GM18858 (cell line): ENCODE results near the gene COL9A3.

Source experiments
- ATAC-seq: cut with Tn5 transposase; IDR thresholded peaks from one replicate; pipeline ENCODE4 v1.9.1; 2021; ENCODE audit not compliant: unreplicated experiment

The COL9A3 gene

DNA sequence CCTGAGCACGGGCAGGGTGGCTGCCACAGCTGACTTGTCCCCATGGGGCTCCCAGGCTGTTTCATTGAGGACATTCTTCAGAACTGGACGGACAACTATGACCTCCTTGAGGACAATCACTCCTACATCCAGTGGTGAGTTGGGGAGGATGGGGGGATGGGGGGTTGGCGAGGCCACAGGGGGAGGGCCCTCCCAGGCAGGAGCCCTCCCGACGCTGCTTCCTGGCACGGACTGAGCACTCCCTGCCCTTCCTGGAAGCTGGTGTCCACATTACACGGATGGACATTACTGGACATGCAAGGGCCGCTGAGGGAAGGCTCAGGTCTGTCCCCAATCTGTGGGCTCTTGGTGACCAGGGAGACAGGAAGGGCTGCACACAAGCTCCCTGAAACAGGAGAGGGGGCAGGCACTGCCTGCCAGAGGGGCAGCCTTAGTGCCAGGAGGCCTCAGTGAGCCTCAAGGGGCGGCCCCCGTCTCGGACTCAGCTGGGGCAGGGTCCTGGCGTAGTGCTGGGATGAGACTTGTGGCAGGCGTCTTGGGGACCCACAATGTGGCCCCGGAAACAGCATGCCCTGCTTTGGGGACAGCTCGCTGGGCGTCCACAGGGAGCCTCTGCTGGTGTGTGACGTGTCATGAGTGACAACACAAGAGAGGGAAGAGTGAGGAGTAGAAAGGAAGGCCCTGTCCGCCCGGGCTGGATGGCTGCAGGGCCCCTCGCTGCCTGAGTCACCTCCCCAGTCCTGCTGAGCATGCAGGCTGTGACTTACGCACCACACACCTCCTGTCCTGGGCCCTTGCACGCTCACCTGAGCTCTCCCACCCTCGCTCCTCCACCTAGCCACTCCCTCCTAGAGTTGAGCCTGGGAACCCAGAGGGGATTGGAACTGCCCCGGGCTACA is 7.1 kb upstream of the COL9A3 start:
- ATAC-seq: no peak

DNA sequence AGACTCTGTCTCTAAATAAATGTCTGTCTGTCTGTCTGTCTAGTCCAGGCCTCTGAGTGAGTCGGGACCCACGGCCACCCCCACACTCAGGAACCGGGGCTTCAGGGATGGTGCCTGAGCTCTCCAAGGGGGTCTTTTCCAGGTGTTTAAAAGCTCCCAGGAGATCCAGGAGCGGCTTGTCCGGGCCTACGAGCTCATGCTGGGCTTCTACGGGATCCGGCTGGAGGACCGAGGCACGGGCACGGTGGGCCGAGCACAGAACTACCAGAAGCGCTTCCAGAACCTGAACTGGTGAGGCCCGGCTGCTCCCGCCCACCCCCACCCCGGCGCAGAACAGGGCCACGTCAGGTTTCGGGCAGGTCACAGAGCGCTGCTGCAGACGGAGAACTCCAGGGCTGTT is 5.5 kb upstream of the COL9A3 start:
- ATAC-seq: no peak

DNA sequence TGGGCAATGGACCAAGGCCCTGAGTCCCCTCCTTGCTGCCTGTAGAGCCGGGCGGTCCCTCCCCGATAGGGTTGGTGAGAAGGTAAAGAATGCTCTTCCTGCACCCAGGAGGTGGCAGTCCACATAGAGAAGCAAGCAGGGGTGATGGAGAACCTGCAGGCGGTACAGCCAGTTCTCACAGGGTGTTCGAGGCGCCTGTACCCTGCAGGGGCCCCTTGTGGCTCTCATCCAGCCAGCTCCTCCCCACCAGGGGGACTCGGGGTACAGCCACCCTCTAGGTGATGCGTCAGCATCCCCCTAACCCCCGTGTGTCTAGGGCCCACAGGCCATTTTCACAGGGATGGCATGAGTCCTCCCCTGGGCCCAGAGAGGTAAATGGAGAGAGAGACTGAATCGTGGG is 5.1 kb upstream of the COL9A3 start:
- no peak for ATAC-seq

DNA sequence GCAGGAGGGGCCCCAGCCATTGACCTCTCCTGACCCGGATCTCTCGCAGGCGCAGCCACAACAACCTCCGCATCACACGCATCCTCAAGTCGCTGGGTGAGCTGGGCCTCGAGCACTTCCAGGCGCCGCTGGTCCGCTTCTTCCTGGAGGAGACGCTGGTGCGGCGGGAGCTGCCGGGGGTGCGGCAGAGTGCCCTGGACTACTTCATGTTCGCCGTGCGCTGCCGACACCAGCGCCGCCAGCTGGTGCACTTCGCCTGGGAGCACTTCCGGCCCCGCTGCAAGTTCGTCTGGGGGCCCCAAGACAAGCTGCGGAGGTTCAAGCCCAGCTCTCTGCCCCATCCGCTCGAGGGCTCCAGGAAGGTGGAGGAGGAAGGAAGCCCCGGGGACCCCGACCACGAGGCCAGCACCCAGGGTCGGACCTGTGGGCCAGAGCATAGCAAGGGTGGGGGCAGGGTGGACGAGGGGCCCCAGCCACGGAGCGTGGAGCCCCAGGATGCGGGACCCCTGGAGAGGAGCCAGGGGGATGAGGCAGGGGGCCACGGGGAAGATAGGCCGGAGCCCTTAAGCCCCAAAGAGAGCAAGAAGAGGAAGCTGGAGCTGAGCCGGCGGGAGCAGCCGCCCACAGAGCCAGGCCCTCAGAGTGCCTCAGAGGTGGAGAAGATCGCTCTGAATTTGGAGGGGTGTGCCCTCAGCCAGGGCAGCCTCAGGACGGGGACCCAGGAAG is 4.5 kb upstream of the COL9A3 start:
- no peak for ATAC-seq

DNA sequence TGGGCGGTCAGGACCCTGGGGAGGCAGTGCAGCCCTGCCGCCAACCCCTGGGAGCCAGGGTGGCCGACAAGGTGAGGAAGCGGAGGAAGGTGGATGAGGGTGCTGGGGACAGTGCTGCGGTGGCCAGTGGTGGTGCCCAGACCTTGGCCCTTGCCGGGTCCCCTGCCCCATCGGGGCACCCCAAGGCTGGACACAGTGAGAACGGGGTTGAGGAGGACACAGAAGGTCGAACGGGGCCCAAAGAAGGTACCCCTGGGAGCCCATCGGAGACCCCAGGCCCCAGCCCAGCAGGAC is 4.0 kb upstream of the COL9A3 start:
- no peak for ATAC-seq

DNA sequence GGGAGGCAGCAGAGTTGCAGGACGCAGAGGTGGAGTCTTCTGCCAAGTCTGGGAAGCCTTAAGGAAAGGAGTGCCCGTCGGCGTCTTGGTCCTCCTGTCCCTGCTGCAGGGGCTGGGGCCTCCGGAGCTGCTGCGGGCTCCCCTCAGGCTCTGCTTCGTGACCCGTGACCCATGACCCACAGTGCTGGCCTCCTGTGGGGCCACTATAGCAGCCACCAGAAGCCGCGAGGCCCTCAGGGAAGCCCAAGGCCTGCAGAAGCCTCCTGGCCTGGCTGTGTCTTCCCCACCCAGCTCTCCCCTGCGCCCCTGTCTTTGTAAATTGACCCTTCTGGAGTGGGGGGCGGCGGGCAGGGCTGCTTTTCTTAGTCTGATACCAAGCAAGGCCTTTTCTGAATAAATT is 3.3 kb upstream of the COL9A3 start:
- no peak for ATAC-seq

DNA sequence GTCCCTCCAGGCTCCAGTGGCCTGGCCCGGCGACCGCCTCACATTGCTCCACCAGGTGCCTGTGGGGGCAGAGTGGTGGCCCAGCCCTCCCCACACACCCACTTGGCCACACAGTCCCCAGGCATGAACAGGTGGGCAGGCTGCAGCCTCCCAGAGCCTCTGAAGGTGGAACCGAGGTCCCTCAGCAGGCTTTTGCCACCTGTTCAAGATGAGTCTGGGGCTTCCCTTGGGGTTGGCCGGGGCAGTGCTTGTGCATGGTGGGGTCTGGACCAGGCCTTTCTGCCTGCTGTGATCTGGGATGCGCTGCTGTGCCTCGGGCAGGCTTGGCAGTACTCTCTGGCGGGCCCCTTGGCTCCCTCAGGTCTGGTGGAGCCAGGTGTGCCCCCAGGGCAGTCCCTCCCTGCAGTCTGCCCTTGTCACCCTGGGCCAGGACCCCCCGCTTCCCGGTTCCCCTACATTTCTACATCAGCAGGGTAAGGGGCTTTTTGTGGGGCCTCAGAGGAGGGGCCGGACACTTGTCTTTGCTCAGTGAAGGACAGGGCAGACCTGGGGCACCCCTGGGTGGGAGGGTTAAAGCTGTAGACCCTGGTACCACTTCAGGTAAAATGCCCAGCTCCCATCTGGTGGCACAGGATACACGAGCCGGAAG is 2.7 kb upstream of the COL9A3 start:
- ATAC-seq: no peak

DNA sequence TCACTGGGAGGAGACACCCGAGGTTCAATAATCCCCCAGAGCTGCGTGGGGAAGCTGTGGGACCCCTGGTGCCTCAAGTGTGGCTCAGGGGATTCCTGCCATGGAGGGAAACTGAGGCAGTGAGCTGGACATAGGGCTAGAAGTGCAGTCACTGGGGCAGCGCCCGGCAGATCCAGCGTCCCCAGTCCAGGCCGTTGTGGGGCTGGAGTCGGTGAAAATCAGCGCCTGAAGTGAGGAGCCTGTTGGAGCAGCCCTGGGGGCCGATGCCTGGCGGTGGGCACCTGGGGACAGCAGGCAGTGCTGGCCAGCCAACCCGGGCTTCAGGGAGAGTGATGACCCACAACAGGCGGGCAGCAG is 2.2 kb upstream of the COL9A3 start:
- no peak for ATAC-seq

DNA sequence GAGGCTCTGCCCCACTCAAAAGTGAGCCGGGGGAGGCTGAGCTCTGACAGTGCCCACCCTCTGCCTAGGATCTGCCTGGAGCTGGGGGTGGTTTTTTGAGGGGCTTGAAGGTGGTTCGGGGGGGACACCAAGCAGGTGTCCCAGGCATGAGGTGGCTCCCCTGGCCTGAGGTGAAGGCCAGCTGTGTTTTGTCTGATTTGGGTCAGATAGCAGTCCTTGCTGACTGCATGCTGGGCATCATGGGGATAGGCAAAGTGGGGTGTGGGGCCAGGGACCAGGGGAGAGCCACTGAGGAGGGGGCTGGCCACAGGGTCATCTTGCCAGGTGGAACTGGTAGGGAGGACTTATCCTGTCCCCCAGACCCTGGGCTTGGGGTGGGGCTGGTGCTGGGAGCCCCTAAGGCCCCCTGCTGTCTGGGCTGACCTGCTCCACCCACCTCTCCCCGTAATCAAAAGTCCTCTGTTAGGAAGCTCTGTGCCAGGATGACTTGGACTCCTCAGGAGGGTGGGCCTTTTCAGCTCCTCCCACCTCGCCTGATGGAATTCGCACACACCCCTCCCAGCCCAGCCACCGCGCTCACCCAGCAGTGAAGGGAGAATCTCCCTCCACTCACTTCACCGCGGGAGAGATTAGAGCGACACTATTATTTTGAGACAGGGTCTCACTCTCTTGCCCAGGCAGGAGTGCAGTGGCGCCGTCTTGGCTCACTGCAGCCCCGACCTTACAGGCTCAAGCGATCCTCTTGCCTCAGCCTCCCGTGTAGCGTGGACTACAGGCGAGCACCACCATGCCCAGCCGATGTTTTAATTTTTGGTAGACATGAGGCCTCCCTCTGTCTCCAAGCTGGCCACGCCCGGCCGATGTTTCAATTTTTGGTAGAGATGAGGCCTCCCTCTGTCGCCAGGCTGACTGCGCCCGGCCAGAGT is 1.5 kb upstream of the COL9A3 start:
- no peak for ATAC-seq

DNA sequence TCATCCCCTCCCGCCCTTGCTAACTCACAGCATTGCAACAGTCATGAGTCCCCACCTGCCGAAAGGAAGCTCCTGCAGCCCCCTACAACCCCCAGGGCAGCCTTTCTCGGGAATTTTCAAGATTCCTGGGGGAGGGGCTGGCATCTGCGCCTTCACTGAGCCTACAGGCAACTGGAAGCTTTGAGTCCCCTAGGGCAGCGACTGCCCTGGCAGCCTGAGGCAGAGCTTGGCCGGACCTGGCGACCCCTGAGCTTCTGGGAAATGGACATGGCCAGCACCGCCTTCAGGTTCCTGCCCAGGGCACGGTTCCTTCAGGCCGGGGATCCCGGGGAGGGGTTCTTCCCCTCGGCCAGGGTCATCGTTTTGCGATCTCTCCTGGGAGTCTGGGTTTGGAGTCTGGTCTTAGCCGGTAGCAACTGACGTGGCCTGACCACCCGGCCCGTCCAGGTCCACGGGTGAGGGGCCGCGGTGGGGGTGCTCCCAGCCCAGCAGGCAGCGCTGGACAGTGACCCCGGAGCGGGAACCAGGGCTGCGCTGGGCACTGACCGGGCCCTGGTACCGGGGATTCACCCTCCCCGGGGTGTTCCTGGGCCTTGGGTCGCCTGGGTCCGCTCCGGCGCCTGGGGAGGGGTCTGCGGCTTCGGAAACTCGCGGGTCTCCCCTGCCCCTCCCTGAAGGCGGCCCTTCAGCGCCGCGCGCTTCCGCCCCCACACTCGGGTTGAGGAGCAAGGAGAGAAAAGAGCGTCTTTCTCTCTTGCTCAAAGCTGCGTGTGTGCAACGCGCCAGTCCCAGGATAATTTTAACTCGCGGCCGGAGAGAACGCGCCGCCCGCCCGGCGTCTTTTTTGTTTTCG is 593 bp upstream of the COL9A3 start:
- no peak for ATAC-seq

DNA sequence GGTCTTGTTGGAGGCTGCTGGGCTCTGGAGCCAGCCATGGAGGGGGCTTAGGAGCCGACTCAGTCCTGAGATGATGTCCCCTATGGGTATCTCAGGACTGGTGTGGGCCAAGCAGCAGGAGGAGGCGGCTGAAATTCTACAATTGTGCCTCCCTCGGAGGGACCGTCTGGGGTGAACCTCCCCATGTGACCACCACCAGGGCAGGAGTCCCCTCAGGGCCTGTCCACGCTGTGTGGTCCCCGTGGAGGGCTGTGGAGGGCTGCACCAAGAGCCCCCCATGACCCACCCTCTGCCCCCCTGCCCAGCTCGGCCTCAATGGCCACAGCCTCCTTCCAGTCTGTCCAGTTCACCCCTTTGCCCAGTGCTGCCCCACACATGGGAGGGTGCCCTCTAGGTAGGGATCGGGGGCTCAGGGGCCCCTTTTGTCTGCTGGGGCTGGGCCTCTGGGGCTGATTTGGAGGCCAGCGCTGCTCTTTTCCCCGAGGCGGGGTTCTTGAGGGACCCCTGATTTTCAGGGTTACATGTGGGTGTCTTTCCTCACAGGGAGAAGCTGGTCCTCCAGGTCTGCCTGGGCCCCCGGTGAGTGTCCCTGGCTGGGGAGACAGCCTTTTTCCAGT is 1.2 kb downstream of the COL9A3 start:
- ATAC-seq: no peak

DNA sequence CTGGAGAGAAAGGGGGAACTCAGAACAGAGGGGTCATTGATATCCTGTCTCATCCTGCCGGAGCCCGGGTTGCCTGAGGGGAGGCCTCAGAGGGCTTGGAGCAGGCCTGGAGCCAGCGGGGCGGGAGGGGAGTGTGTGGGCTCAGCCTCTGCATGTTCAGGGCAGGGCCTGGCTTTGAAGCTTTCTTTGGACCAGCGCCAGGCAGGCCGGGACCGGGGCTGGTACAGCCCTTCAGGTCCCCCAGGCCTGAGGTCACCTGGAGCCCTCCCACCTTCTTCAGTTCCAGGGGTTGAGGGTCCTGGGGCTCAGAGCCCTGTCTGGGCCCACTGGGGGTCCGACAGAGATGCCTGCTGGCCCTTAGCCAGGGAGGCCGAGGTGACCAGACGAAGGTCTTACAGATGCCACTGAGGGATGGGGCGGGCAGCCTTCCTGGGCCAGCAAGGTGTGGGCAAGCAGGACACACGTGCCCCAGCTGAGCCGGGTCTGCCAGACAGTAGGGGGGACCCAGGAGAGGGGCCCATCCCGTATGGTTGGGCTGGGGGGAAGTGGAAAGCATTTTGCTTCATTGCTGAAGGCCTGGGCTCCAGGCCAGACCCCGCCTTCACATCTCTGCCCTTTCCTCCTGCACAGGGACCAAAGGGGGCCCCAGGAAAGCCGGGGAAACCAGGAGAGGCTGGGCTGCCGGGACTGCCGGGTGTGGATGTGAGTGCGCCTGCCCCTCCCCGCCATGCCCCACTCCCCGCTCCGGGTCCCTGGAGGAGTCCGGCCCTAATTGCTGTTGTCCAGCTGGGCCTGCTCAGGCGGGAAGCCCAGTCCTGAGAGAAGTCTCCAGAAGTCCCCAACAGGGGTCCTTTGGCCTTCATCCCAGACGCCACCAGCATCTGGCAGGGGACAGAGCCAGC is 2.0 kb downstream of the COL9A3 start:
- ATAC-seq: no peak

DNA sequence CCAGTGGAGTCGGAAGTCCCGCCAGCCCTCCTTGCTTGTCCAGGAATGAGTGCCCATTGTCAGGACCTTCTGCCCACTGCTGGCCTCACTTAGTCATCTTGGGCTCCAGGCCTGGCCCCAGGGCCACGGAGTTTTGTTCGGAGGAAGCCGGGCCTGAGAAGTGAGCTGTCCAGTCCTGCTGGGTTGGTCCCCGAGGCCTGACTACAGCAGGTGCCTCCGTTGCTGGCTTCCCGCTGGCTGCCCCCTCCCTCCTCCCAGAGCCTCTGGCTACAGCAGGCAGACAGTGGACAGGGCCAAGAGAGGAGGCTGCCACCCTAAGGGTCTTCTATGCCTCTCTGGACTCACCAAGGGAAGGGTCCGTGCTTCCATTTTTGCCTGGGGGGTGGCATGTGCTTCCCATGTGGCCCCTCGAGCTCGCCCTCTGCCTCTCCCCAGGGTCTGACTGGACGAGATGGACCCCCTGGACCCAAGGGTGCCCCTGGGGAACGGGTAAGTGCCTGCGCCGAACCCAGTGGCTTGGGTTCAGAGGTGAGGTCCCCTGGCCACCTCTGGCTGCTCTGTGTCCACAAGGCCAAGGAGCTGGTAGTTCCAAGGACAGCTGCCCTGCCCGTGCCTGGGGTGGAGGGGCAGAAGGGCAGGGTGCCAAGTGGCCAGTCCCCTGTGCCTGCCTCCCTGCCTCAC is 2.8 kb downstream of the COL9A3 start:
- no peak for ATAC-seq

DNA sequence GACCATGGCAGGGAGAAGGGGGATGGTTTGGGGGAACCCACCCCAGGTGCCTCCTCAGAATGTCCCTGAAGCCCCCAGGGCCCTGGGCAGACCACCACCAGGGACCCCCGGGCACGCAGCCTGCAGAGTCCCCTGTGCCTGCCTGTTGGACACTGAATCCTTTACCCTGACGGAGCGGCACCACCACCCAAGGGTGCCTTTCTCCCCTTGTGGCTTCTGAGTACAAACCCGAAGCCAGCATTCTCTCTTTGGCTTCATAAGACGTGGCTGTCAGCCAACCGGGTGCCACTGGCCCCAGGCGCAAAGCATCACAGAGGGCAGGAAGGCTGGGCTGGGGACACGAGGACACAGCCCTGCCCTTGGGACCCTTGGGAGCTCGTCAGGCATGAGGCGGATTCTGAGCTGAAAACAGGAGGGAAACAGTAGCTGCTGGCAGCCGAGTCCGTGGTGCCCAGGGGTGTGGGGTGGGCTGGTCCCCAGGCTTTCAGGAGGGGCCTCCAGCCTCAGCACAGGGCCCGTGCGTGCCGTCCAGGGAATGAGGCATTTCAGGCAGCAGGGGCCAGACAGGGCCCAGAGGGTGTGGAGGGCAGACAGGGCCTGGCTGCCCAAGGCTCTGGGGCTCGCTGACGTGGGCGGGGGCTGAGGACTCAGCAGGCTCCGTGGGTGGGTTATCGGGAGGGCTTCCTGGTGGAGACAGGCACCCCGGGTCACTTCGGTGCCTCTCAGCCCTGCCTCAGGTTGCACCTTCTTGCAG is 3.5 kb downstream of the COL9A3 start:
- no peak for ATAC-seq

DNA sequence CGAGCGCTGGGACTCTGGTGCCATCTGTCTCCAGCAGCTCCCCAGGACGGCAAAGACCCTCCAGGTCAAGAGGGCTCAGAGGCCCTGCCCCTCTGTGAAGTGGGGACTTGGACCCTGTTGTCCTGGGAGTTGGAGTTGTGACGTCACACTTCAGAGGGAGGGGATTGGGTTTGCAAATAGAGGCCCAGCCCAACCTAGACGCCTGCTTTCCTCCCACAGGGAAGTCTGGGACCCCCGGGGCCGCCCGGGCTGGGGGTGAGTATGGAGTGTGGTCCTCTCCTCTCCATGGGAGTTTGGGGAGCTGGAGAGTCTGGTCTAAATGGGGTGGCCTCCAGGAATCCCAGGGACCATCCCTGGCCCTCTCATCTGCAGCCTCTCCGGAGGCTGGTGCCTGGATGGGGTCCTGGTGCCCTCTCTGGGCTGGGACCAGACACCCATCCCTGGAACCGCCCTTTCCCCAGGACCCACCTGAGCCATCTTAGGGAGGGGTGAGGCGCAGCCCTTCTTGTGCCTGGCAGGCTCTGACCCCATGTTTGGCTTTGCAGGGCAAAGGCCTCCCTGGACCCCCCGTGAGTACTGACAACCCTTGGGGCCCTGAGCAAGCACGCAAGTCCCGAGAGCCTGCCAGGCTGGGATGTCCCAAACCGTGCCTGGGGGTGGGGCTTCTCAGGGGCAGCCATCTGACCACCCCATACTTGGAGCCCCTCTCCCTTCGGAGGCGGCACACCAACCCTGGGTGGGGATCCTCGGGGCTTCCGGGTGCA is 4.3 kb downstream of the COL9A3 start:
- ATAC-seq: no peak

DNA sequence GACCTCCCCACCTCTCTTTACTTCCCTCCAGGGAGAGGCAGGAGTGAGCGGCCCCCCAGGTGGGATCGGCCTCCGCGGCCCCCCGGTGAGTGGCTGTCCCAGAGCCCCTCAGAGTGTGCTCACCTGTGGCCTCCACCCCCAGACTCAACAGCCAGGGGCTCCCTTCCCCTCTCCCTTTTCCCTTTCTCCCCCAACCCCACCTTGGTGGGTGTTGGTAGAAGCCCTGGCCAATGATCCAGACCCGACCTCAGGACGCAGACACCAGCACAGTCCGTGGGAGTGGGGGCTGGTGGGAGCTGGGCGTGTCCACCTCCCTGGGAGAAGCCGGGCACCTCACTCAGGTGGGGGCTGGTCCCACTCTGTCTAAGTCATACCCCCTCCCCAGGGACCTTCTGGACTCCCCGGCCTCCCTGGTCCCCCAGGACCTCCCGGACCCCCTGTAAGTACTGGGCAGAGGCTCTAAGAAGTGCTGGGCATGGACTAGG is 4.9 kb downstream of the COL9A3 start:
- no peak for ATAC-seq
